ENCODE data around the gene ZNF230.

- TF ChIP-seq CTCF (IDR thresholded peaks at IDR 0.05): no peak
- TF ChIP-seq ZFX (IDR thresholded peaks at IDR 0.05; ENCODE audit: borderline replicate concordance): no peak
These were observed 39.4 kb downstream of the ZNF230 start for GRCh38 chr19:44042147-44042546.

Data from 22Rv1 (cell line).